GM12892 (cell line): Measurements from ENCODE around the gene AP2B1.
A peak's percentile ranks its signal among the peaks of the same experiment; 100 is the strongest.

Source experiments
- DNase-seq: peaks from one replicate; pipeline ENCODE4 v3.0.0; 2011; ENCODE audit not compliant: insufficient read length
- FAIRE-seq: peaks from 2 replicates; lab custom pipeline; 2011; peaks lifted over from hg19 to GRCh38; lab: Jason Lieb, UNC
- POLR2A ChIP-seq: IDR thresholded peaks from 2 replicates; pipeline ENCODE4 v1.6.1; 2011; ENCODE audit warnings: low read depth, low read length, control low read depth
- POLR2AphosphoS5 ChIP-seq: IDR thresholded peaks from 2 replicates; pipeline ENCODE4 v1.6.1; 2011; ENCODE audit warnings: low read depth, low read length, control low read depth
- TAF1 ChIP-seq: IDR thresholded peaks from 2 replicates; pipeline ENCODE4 v1.6.1; 2011; ENCODE audit warnings: low read depth, mild to moderate bottlenecking, control low read depth, low read length, borderline replicate concordance

The AP2B1 gene

DNA sequence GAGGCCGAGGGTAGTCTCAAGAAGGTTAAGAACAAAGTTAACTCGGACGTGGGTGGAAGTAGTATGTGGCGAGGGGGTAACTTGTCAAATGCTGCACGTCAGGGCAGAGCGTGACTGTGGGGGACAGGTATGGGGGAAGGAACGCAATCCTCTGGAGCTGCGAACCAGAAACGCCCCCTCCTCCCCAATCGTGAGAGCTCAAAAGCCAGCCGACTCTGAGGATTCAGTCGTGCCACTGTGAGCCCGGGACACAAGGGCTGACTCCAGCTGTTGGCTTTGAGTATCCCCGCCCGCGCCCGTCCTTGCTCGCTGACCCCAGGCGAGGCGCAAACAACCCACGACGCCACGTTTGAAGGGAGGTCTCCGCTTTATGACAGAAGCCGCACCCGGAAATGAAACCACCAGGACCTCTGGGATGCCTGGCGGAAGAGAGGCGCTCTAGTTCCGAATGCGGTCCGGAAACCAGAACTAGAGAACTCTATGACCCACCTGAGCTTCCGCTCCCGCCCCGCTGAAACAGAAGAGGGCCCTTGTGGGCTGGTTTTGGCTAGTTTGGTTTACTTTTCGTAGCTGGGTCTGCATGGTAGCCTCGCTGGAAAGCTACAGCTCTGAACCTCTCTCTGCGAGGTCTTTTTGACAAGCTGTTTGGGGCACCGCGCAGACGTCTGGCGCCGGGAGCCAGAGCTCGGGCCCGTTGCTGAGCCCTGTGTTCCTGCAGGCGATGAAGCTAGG is 8.8 kb upstream of the AP2B1 start, which contains the start of gene PEX12:
PEX12 (minus strand) TSS at position 375 of the 732 bp plus-strand sequence. CDS start 550 bp downstream, outside the sequence.
- peak; percentile 96 for FAIRE-seq
- peak; percentile 70 for DNase-seq
- TF ChIP-seq POLR2AphosphoS5 (peak; percentile 82), TAF1 (peak; percentile 66; the same call in 1 of the 2 replicates), POLR2A (peak; percentile 83)

GRCh38 chr17:35578929-35579432 is 8.1 kb upstream of the AP2B1 start:
- TF ChIP-seq TAF1 = no peak
- DNase-seq (no peak), FAIRE-seq (no peak)

DNA sequence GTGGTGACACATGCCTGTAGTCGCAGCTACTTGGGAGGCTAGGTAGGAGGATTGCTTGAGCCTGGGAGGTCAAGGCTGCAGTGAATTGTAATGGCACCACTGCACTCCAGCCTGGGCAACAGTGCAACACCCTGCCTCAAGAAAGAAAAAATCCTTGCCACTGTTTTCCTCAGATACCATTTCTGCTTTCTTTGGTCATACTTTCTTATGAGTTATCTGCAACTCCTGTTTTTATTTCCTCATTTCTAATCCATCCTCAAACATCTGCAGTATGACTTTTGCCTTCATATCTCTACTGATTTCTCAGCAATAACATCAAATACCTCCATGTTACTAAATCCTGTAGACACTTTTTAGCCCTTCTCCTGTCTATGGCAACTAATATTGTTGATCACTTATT is 3.1 kb upstream of the AP2B1 start:
- FAIRE-seq = no peak
- TF ChIP-seq POLR2AphosphoS5 (no peak), TAF1 (no peak), POLR2A (no peak)
- DNase-seq = no peak

DNA sequence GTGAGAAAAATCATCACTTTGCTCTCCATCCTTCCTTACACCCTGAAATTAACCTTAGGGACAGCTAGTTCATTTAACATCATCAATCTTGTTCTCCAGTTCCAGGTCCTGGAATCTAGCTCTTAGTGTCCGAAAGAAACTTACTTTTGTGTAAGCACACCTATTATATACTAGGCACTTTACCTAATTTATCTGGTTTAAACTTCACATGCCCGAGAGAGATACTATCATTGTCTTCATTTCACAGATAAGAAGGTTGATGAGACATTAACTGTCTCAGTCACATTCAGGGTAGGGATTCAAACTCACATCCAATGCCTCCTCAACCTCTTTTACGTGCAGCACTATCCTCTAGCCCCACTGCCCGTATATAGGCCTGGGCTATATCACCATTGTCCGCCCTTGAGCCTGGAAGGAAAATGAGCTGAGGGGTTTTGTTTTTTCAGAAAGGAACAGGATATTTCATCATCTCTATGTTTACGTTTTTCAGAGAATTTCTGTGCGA is 501 bp upstream of the AP2B1 start:
- FAIRE-seq (peak; percentile 51), DNase-seq (no peak)
- TF ChIP-seq TAF1 = no peak

DNA sequence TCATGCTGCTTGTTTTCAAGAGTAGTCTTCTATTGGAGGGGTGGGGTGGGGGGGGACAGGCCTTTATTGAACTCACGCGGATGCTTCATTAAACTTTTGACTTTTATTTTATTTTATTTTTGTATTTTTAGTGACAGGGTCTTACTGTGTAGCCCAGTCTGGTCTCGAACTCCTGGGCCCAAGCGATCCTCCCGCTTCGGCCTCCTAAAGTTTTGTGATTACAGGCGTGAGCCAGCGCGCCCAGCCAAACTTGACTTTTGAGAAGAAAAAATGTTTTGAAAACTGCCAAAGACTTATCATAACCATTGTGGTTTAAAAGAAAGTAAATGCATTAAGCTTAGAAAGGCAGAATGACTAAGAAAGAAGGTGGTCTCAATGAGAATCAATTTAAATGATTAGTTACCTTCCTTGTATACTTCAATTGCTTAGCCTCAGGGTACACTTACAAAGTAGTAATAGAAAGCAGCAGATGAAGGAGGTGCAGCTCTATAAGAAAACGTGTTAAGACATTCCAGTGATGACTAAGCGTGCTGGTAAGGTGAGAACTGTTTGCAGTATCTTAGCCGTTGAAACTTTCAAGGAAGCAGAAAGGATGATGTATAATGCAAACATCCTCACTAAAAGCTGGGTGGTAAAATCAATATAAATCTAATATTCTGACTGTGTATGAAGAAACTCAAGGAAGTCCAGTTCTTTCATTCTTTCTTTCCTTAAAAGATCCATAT is 1.2 kb downstream of the AP2B1 start:
- no peak for TF ChIP-seq TAF1
- TF ChIP-seq POLR2AphosphoS5 = no peak
- no peak for TF ChIP-seq POLR2A
- DNase-seq (no peak), FAIRE-seq (peak; percentile 72)

GRCh38 chr17:35596072-35596471 is 8.9 kb downstream of the AP2B1 start:
- FAIRE-seq (no peak), DNase-seq (no peak)
- TF ChIP-seq TAF1 = no peak
- no peak for TF ChIP-seq POLR2AphosphoS5

DNA sequence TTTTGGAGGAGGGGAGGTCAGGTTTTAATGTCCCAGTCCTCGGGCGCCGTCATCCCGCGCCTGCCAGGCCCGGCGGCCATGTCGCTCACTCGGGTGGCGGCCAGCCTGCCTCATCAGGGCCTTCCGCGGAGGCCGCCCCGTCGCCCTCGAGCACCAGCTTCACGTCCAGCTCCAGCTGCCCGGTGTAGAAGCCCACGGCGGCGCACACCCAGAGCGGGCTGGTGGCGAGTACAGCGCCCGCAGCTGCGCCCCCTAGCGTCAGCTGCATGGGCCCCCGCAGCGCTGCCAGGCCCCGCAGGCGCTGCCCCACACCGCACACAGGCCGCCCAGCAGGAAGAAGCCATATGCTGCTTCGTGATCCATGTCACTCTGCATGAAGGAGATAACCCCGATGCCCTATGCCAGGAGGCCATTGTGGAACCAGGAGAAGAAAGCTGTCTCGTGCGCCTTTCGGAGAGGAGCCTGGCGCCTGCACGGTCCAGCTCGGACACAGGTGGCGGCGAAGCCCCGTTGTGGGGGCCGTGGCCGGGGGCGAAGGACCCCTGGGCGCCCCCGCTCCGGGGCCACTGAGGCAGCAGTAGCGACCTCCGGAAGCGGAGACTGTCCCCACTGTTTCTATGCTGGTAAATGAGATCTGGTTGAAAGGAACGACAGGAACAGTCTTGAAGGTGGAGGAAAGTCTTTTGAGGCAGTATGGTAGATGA is 9.6 kb downstream of the AP2B1 start:
- no peak for TF ChIP-seq TAF1
- TF ChIP-seq POLR2A = no peak
- FAIRE-seq = no peak

GRCh38 chr17:35597604-35598003 is 10.5 kb downstream of the AP2B1 start:
- FAIRE-seq (no peak), DNase-seq (no peak)
- no peak for TF ChIP-seq POLR2A
- no peak for TF ChIP-seq TAF1
- TF ChIP-seq POLR2AphosphoS5 = no peak

More for the DNA sequence above, 9.6 kb downstream of the AP2B1 start:
- no peak for DNase-seq

DNA sequence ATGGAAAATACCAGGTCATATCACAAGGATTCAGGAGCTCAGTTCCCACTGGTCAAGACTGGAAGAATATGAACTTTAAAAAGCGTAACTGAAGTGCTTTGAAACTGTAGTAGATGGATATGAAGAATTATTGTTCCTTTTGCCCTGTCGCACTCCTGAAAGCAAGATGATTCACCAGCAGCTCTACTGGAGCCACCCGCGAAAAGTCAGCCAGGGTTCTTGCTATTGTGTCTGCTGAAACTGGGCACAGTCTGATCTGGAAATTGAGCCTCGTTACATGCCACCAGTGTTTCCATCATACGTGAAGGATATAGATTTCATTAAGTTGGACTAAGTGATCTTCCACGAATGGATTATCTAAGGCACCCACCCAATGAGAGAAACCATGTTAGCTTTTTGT is 16.6 kb downstream of the AP2B1 start:
- no peak for FAIRE-seq
- TF ChIP-seq POLR2A = no peak
- TF ChIP-seq POLR2AphosphoS5 = no peak
- TF ChIP-seq TAF1 = no peak
- no peak for DNase-seq

- no peak for TF ChIP-seq TAF1
- no peak for TF ChIP-seq POLR2AphosphoS5
- TF ChIP-seq POLR2A = no peak
- DNase-seq (no peak), FAIRE-seq (no peak)
Measured at GRCh38 chr17:35605678-35606077, 18.6 kb downstream of the AP2B1 start.

- DNase-seq (no peak), FAIRE-seq (no peak)
- no peak for TF ChIP-seq POLR2A
- no peak for TF ChIP-seq TAF1
Measured at GRCh38 chr17:35607239-35607847, 20.2 kb downstream of the AP2B1 start.
